ENCODE data around the gene SMAD2. TPM values are rescaled to one million over a fixed set of nuclear protein-coding genes. Genes with fewer than 3 reads are reported as not detected.

The SMAD2 gene
- total and polyA plus RNA-seq, 2 experiments from 2014 or later, result 58.5 to 108 TPM

GRCh38 chr18:47909484-47909883 is 21.0 kb downstream of the SMAD2 start:
- 64% methylated on average over 4 of the region's 4 CpGs for WGBS (ENCODE audit: low lambda C conversion rate, missing lambda C conversion rate)
- H3K27ac ChIP-seq, result no peak overlapping the region
- H2AFZ ChIP-seq, result no peak overlapping the region
- H3K9me2 ChIP-seq (replicated peaks; ENCODE audit: insufficient read depth), result no peaks in the 10 kb centered on the region
- H3K9me3 ChIP-seq (ENCODE audit: low read depth), result no peaks in the 10 kb centered on the region
- H3K4me1 ChIP-seq (ENCODE audit: insufficient read depth), result peaks cover 24% of the 10 kb centered on the region
- no peak overlapping the region for H3K4me3 ChIP-seq
- DNase-seq (ENCODE audit: low spot score), result no peak
- H4K20me1 ChIP-seq (ENCODE audit: insufficient read depth, poor library complexity, severe bottlenecking), result peaks cover 50% of the 10 kb centered on the region
- no peak overlapping the region for H3K4me2 ChIP-seq
- no peaks in the 10 kb centered on the region for H3K27me3 ChIP-seq
- TF ChIP-seq CTCF (IDR thresholded peaks at IDR 0.05; ENCODE audit: poor library complexity), result no peak
- no peak for TF ChIP-seq EZH2 (IDR thresholded peaks at IDR 0.05; ENCODE audit: borderline replicate concordance)
- no peak for TF ChIP-seq EZH2phosphoT487 (IDR thresholded peaks at IDR 0.05; ENCODE audit: low read depth, severe bottlenecking, unreplicated experiment)
- H3K79me2 ChIP-seq, result peaks cover 100% of the 10 kb centered on the region
- no peaks in the 10 kb centered on the region for H3K36me3 ChIP-seq (replicated peaks; ENCODE audit: insufficient read depth, low read depth)

GRCh38 chr18:47908592-47908991 is 21.9 kb downstream of the SMAD2 start:
- Histone ChIP-seq H3K27ac (no peak overlapping the region), H2AFZ (no peak overlapping the region), H4K20me1 (ENCODE audit: insufficient read depth, poor library complexity, severe bottlenecking) (peaks cover 47% of the 10 kb centered on the region), H3K79me2 (peaks cover 100% of the 10 kb centered on the region), H3K27me3 (no peaks in the 10 kb centered on the region), H3K9me3 (ENCODE audit: low read depth) (no peaks in the 10 kb centered on the region), H3K4me1 (ENCODE audit: insufficient read depth) (peaks cover 23% of the 10 kb centered on the region), H3K4me2 (no peak overlapping the region), H3K36me3 (replicated peaks; ENCODE audit: insufficient read depth, low read depth) (no peaks in the 10 kb centered on the region), H3K9me2 (replicated peaks; ENCODE audit: insufficient read depth) (no peaks in the 10 kb centered on the region), H3K4me3 (no peak overlapping the region)
- TF ChIP-seq EZH2 (IDR thresholded peaks at IDR 0.05; ENCODE audit: borderline replicate concordance) (no peak), CTCF (IDR thresholded peaks at IDR 0.05; ENCODE audit: poor library complexity) (no peak), EZH2phosphoT487 (IDR thresholded peaks at IDR 0.05; ENCODE audit: low read depth, severe bottlenecking, unreplicated experiment) (no peak)
- 95% methylated on average over 6 of the region's 6 CpGs for WGBS (ENCODE audit: low lambda C conversion rate, missing lambda C conversion rate)
- no peak for DNase-seq (ENCODE audit: low spot score)

- Histone ChIP-seq H3K79me2 (peaks cover 100% of the 10 kb centered on the region), H4K20me1 (ENCODE audit: insufficient read depth, poor library complexity, severe bottlenecking) (peaks cover 35% of the 10 kb centered on the region), H3K4me3 (no peak overlapping the region), H3K36me3 (replicated peaks; ENCODE audit: insufficient read depth, low read depth) (no peaks in the 10 kb centered on the region), H3K4me2 (no peak overlapping the region), H3K27me3 (no peaks in the 10 kb centered on the region), H2AFZ (no peak overlapping the region), H3K9me3 (ENCODE audit: low read depth) (no peaks in the 10 kb centered on the region), H3K4me1 (ENCODE audit: insufficient read depth) (peaks cover 1% of the 10 kb centered on the region), H3K9me2 (replicated peaks; ENCODE audit: insufficient read depth) (no peaks in the 10 kb centered on the region), H3K27ac (no peak overlapping the region)
- WGBS (ENCODE audit: low lambda C conversion rate, missing lambda C conversion rate), result 98% methylated on average over 3 of the region's 3 CpGs
- TF ChIP-seq CTCF (IDR thresholded peaks at IDR 0.05; ENCODE audit: poor library complexity) (no peak), EZH2phosphoT487 (IDR thresholded peaks at IDR 0.05; ENCODE audit: low read depth, severe bottlenecking, unreplicated experiment) (no peak), EZH2 (IDR thresholded peaks at IDR 0.05; ENCODE audit: borderline replicate concordance) (no peak)
- DNase-seq (ENCODE audit: low spot score), result no peak
These were observed 24.1 kb downstream of the SMAD2 start for GRCh38 chr18:47906408-47906807.

- no peak overlapping the region for H3K27ac ChIP-seq
- no peaks in the 10 kb centered on the region for H3K9me2 ChIP-seq (replicated peaks; ENCODE audit: insufficient read depth)
- peaks cover 6% of the 10 kb centered on the region for H3K4me1 ChIP-seq (ENCODE audit: insufficient read depth)
- H3K4me2 ChIP-seq, result no peak overlapping the region
- H3K27me3 ChIP-seq, result no peaks in the 10 kb centered on the region
- 80% methylated on average over 2 of the region's 2 CpGs for WGBS (ENCODE audit: low lambda C conversion rate, missing lambda C conversion rate)
- no peak overlapping the region for H2AFZ ChIP-seq
- TF ChIP-seq CTCF (IDR thresholded peaks at IDR 0.05; ENCODE audit: poor library complexity) (no peak), EZH2phosphoT487 (IDR thresholded peaks at IDR 0.05; ENCODE audit: low read depth, severe bottlenecking, unreplicated experiment) (no peak), EZH2 (IDR thresholded peaks at IDR 0.05; ENCODE audit: borderline replicate concordance) (no peak)
- no peak overlapping the region for H3K4me3 ChIP-seq
- H3K9me3 ChIP-seq (ENCODE audit: low read depth), result no peaks in the 10 kb centered on the region
- no peak for DNase-seq (ENCODE audit: low spot score)
- H3K79me2 ChIP-seq, result peaks cover 100% of the 10 kb centered on the region
- no peaks in the 10 kb centered on the region for H3K36me3 ChIP-seq (replicated peaks; ENCODE audit: insufficient read depth, low read depth)
- peaks cover 39% of the 10 kb centered on the region for H4K20me1 ChIP-seq (ENCODE audit: insufficient read depth, poor library complexity, severe bottlenecking)
These were observed 26.6 kb downstream of the SMAD2 start for GRCh38 chr18:47903809-47904208.
